HFFc6 (cell line): Measurements from ENCODE around the gene CDC42. TPM values are rescaled to one million over a fixed set of nuclear protein-coding genes. Genes with fewer than 3 reads are reported as not detected.
"Not testable (repeated sequence)": the region's sequence is repeated elsewhere in the genome, so short reads cannot be mapped to it uniquely, and the experiment has no call there.

Source experiments
- DNase-seq: peaks from one replicate; pipeline ENCODE4 v3.0.0-alpha.2; 2018
- H3K27ac Mint-ChIP-seq: 2 replicates; pipeline ENCODE4 v1.8.0; 2020; ENCODE audit warnings: mild to moderate bottlenecking, mixed read lengths
- H3K27me3 Mint-ChIP-seq: 2 replicates; pipeline ENCODE4 v1.8.0; 2021; ENCODE audit warnings: mild to moderate bottlenecking, moderate library complexity, mixed read lengths; ENCODE audit not compliant: insufficient read depth
- H3K36me3 Mint-ChIP-seq: 2 replicates; pipeline ENCODE4 v1.8.0; 2021; ENCODE audit warnings: low read depth, mixed read lengths
- H3K4me1 Mint-ChIP-seq: 2 replicates; pipeline ENCODE4 v1.8.0; 2020; ENCODE audit warnings: low read depth, mixed read lengths
- H3K4me3 Mint-ChIP-seq: 2 replicates; pipeline ENCODE4 v1.8.0; 2020; ENCODE audit warnings: mild to moderate bottlenecking, moderate library complexity, mixed read lengths
- H3K9me3 Mint-ChIP-seq: 2 replicates; pipeline ENCODE4 v1.8.0; 2020; ENCODE audit warnings: mild to moderate bottlenecking, mixed read lengths
- long read RNA-seq: library from polyadenylated mRNA; unstranded; transcript quantifications from one replicate; pipeline ENCODE4 v2.0.0, GENCODE V29; 2019
- total RNA-seq, 6 experiments: library from RNA; stranded (reverse); fragmentation: NEBNext Ultra II Directional; extraction: Animal tissue kit (Norgen Biotek cat#: 25700); gene quantifications; 2 replicates in 1 of 6; 3 replicates in 5 of 6; pipeline ENCODE4 v1.2.3, GENCODE V29; 2021
- TF ChIP-seq, protein P1 (sequence below): fragments of 200-600 bp; sonication (generic); IDR thresholded peaks from 2 replicates; pipeline ENCODE4 v1.5.0; 2021; ENCODE audit warnings: antibody characterized with exemption, mild to moderate bottlenecking

The CDC42 gene
- 100 to 1,000 TPM; 273 to 298 (median 280) TPM for total RNA-seq
- long read RNA-seq, partial matches to known transcripts: 1 of 179 reads
- long read RNA-seq, other reads (novel, unspliced or antisense): 177 of 179 reads

DNA sequence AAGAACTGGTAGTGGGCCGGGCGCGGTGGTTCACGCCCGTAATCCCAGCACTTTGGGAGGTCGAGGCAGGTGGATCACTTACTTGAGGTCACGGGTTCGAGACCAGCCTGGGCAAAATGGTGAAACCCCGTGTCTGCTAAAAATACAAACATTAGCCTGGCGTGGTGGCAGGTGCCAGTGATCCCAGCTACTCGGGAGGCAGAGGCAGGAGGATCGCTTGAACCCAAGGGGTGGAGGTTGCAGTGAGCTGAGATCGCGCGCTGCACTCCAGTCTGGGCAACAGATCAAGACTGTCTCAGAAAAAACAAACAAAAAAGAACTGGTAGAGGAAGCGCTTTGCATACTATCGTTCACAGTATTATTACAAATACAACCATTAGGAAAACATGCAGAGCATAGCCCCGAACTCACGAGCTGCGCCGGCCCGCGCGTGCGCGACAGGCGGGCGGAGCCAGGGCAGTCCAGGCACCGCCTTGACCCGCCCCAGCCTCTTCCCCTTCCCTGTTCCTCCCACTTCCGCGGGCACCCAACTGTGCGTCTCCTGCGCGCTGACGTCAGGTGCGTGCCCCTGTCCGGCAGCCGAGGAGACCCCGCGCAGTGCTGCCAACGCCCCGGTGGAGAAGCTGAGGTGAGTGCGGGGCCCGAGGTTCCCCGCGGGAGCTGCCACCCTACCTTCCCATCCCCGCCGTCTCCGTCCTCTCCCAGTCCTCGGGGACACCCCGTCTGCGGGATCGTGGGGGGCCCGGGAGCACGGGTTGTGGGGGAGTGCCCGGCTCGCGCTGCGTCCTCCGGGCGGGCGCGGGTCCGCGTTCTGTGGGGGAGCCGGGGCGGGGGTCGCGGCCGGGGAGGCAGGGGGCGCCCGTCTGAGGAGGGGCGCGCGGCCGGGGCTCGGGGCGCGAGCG lies at the start of gene CDC42:
Gene CDC42, plus strand, starts transcription at position 595 of the 902 bp plus-strand sequence. CDS start 25,770 bp downstream, outside the sequence.
- peak within 1 kb of the TSS; percentile 99 for H3K27ac Mint-ChIP-seq
- no peaks in the 10 kb centered on the region for H3K9me3 Mint-ChIP-seq
- peaks cover 39% of the 10 kb centered on the region for H3K4me1 Mint-ChIP-seq
- peak within 1 kb of the TSS; percentile 99 for H3K4me3 Mint-ChIP-seq
- H3K27me3 Mint-ChIP-seq: peaks cover 13% of the 10 kb centered on the region
- TF ChIP-seq, protein P1, sequence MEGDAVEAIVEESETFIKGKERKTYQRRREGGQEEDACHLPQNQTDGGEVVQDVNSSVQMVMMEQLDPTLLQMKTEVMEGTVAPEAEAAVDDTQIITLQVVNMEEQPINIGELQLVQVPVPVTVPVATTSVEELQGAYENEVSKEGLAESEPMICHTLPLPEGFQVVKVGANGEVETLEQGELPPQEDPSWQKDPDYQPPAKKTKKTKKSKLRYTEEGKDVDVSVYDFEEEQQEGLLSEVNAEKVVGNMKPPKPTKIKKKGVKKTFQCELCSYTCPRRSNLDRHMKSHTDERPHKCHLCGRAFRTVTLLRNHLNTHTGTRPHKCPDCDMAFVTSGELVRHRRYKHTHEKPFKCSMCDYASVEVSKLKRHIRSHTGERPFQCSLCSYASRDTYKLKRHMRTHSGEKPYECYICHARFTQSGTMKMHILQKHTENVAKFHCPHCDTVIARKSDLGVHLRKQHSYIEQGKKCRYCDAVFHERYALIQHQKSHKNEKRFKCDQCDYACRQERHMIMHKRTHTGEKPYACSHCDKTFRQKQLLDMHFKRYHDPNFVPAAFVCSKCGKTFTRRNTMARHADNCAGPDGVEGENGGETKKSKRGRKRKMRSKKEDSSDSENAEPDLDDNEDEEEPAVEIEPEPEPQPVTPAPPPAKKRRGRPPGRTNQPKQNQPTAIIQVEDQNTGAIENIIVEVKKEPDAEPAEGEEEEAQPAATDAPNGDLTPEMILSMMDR: no peak
- DNase-seq: peak; percentile 96
- peaks cover 30% of the 10 kb centered on the region for H3K36me3 Mint-ChIP-seq

DNA sequence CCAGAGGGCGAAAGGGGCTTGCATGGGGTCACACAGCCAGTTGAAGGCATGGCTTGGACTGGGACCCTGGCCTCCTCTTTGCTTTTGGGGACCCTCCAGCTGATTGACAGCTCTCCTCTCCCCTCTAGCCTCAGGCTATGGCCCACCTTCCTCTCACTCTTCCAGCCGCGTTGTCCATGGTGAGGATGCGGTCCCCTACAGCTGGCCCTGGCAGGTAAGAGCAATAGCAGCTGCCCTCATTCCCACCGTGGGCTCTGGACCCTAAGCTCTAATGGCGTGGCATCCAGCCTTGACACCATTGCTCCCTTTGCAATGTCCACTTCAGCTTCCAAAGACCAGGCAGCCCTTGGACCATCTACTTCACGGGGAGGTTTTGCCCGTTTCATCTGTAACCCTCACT lies 49.6 kb upstream of the CDC42 start:
- not testable (repeated sequence) for H3K36me3 Mint-ChIP-seq, H3K27me3 Mint-ChIP-seq, H3K4me1 Mint-ChIP-seq, H3K27ac Mint-ChIP-seq, DNase-seq, H3K4me3 Mint-ChIP-seq, H3K9me3 Mint-ChIP-seq

DNA sequence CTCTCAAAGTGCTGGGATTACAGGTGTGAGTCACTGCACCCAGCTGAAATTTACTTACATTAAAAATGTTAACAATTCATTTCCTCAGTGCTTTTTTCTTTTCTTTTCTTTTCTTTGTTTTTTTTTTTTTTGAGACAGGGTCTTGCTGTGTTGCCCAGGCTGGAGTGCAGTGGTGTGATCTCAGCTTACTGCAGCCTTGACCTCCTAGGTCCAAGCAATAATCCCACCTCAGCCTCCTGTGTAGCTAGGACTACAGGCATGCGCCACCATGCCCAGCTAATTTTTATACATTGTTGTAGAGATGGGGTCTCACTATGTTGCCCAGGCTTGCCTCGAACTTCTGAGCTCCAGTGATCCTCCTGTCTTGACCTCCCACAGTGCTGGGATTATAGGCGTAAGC lies 48.5 kb upstream of the CDC42 start:
- not testable (repeated sequence) for H3K36me3 Mint-ChIP-seq, H3K9me3 Mint-ChIP-seq, DNase-seq, H3K4me1 Mint-ChIP-seq, H3K27ac Mint-ChIP-seq, H3K4me3 Mint-ChIP-seq, H3K27me3 Mint-ChIP-seq

DNA sequence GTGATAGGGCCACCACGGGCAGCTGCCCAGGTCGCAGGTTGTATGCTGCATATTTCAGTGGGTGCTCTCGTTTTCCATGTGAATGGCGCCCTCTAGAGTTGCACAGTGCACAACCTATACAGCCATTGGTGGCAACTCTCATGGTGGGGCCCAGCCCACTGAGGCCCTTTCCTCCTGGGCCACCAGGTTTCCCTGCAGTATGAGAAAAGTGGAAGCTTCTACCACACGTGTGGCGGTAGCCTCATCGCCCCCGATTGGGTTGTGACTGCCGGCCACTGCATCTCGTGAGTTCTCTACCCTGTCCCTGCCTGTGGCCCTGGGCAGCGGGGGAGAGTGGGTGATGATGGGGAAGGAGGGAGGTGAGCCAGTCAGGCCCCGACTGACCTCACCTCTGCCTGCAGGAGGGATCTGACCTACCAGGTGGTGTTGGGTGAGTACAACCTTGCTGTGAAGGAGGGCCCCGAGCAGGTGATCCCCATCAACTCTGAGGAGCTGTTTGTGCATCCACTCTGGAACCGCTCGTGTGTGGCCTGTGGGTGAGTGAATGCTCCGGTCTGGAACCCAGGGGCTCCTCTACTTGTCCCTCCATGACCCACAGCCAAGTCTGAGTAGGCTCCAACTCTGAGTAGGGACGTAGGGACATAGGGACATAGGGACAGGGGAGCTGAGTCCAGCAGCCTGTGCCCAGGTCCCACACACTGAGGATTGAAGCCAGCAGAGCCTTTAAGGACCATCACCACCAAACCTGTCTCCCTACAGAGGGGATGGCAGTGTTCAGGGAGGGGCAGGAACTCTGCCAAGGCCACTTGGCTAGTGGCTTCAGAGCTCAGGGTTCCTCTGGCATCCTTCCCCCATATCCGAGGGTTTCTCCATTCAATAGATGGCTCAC lies 47.0 kb upstream of the CDC42 start:
- not testable (repeated sequence) for H3K36me3 Mint-ChIP-seq
- peak; percentile 41 for DNase-seq
- TF ChIP-seq, protein P1: peak; percentile 71

DNA sequence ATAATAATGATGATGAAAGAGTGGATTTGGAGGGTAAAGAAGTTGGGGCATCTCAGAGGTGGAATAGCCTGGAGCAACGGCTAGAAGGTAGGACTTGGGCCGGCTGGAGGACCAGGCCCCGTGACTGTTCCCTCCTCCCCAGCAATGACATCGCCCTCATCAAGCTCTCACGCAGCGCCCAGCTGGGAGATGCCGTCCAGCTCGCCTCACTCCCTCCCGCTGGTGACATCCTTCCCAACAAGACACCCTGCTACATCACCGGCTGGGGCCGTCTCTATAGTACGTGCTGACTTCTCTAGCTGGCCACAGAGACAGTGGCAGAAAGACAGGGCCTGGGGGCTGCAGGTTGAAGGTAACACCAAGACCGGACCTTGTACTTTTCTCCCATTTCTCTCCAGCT lies 45.8 kb upstream of the CDC42 start:
- H3K9me3 Mint-ChIP-seq, H3K27me3 Mint-ChIP-seq, H3K4me1 Mint-ChIP-seq, H3K27ac Mint-ChIP-seq, H3K36me3 Mint-ChIP-seq, H3K4me3 Mint-ChIP-seq, DNase-seq: not testable (repeated sequence)

More for the DNA sequence above, 47.0 kb upstream of the CDC42 start:
- H3K4me1 Mint-ChIP-seq, H3K27ac Mint-ChIP-seq, H3K9me3 Mint-ChIP-seq, H3K4me3 Mint-ChIP-seq, H3K27me3 Mint-ChIP-seq: not testable (repeated sequence)

DNA sequence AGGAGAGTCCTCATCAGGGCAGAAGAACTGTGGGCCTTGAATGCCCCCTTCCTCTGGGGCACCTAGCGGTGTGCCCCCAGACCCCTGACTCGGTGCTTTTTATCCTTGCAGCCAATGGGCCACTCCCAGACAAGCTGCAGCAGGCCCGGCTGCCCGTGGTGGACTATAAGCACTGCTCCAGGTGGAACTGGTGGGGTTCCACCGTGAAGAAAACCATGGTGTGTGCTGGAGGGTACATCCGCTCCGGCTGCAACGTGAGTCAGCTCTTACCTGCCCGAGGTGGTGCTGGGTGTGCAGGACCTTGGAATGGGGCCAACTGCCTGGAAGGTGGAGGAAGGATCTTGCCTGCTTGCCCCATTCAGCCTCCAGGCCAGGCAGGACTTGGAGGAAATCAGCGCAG lies 45.2 kb upstream of the CDC42 start:
- not testable (repeated sequence) for DNase-seq, H3K27ac Mint-ChIP-seq, H3K9me3 Mint-ChIP-seq, H3K4me1 Mint-ChIP-seq, H3K27me3 Mint-ChIP-seq, H3K36me3 Mint-ChIP-seq, H3K4me3 Mint-ChIP-seq

DNA sequence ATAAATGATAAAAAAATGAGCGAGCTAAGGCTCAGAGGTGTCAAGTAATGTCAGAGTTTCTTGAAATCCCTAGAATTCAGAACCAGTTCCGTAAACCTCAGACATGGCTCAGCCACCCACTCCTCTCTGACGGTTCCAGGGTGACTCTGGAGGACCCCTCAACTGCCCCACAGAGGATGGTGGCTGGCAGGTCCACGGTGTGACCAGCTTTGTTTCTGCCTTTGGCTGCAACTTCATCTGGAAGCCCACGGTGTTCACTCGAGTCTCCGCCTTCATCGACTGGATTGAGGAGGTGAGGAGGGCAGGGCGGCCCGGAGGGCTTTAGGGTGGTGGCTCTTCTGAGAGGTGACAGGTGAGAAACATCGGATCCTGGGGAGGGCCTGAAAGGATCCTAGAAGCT lies 42.9 kb upstream of the CDC42 start:
- H3K4me3 Mint-ChIP-seq, DNase-seq, H3K27me3 Mint-ChIP-seq, H3K9me3 Mint-ChIP-seq, H3K4me1 Mint-ChIP-seq, H3K27ac Mint-ChIP-seq, H3K36me3 Mint-ChIP-seq: not testable (repeated sequence)

DNA sequence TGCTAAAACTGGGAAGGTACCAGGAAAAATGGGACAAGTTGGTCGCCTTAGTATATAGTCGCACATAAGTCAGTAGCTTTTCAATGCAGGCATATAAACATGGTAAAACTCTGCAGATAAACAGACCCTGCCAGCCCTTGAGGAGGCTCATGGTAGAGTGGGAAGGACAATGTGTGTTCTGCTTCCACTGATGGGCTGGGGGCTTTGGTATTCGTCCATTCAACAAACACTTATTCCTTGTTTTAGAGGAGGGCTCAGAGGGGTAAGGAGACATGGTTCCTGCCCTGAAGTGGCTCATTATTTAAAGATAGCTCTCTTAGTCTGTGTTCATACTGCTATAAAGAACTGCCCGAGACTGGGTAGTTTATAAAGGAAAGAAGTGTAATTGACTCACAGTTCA lies 39.8 kb upstream of the CDC42 start:
- H3K9me3 Mint-ChIP-seq, H3K4me1 Mint-ChIP-seq, DNase-seq, H3K27ac Mint-ChIP-seq, H3K4me3 Mint-ChIP-seq, H3K36me3 Mint-ChIP-seq, H3K27me3 Mint-ChIP-seq: not testable (repeated sequence)

DNA sequence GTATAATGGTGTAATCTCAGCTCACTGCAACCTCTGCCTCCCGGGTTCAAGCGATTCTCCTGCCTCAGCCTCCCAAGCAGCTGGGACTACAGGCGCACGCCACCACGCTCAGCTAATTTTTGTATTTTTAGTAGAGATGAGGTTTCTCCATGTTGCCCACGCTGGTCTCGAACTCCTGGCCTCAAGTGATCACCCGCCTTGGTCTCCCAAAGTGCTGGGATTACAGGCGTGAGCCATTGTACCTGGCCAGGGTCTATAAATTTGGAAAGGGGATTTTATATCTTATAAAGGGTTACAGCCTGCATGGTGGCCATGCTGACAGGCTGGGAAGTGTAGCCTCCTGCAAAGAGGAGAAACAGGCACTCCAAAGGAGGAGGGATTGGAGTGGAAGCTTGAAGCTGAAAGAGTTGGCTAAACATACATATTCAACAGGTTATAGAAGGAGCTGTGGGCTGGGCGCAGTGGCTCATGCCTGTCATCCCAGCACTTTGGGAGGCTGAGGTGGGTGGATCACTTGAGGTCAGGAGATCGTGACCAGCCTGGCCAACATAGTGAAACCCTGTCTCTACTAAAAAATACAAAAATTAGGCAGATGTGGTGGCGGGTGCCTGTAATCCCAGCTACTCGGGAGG lies 37.8 kb upstream of the CDC42 start:
- H3K36me3 Mint-ChIP-seq, H3K27me3 Mint-ChIP-seq, H3K4me3 Mint-ChIP-seq, DNase-seq, H3K9me3 Mint-ChIP-seq, H3K27ac Mint-ChIP-seq: not testable (repeated sequence)
- peaks cover 15% of the 10 kb centered on the region for H3K4me1 Mint-ChIP-seq
